Pulmonary artery endothelial cell (primary cell): ENCODE results near the gene ABI2. TPM values are rescaled to one million over a fixed set of nuclear protein-coding genes. Genes with fewer than 3 reads are reported as not detected.
"Not testable (repeated sequence)": the region's sequence is repeated elsewhere in the genome, so short reads cannot be mapped to it uniquely, and the experiment has no call there.

Source experiments
- DNase-seq: peaks from one replicate; pipeline ENCODE4 v3.0.0-alpha.2; 2011; ENCODE audit warnings: low read depth, low spot score
- total RNA-seq: library from RNA; depleted of rRNA; stranded (reverse); fragments of >200 nt; gene quantifications from 2 replicates; pipeline ENCODE4 v1.2.3, GENCODE V29; 2014

ABI2 gene
- total RNA-seq, 1 donor from 2014 or later, result 30.3 TPM

GRCh38 chr2:203354966-203355365 lies 26.8 kb downstream of the ABI2 start:
- no peak for DNase-seq

- DNase-seq, result no peak
These were observed 31.3 kb downstream of the ABI2 start for GRCh38 chr2:203359450-203359849.

GRCh38 chr2:203360833-203361430 lies 32.7 kb downstream of the ABI2 start:
- no peak for DNase-seq

- no peak for DNase-seq
These were observed 33.3 kb downstream of the ABI2 start for GRCh38 chr2:203361495-203361894.

- no peak for DNase-seq
These were observed 33.7 kb downstream of the ABI2 start for GRCh38 chr2:203361922-203362321.

- DNase-seq, result no peak
These were observed 38.7 kb downstream of the ABI2 start for GRCh38 chr2:203366639-203367466.

GRCh38 chr2:203372706-203373105 lies 44.5 kb downstream of the ABI2 start:
- not testable (repeated sequence) for DNase-seq

GRCh38 chr2:203376173-203376572 lies 48.0 kb downstream of the ABI2 start:
- no peak for DNase-seq

GRCh38 chr2:203379156-203379555 lies 51.0 kb downstream of the ABI2 start:
- DNase-seq, result no peak

- no peak for DNase-seq
These were observed 54.8 kb downstream of the ABI2 start for GRCh38 chr2:203383038-203383437.

GRCh38 chr2:203388153-203388552 lies 60.0 kb downstream of the ABI2 start:
- DNase-seq, result not testable (repeated sequence)

- DNase-seq, result no peak
These were observed 66.5 kb downstream of the ABI2 start for GRCh38 chr2:203394519-203395227.

GRCh38 chr2:203395858-203396257 lies 67.7 kb downstream of the ABI2 start:
- no peak for DNase-seq

- DNase-seq, result no peak
These were observed 68.5 kb downstream of the ABI2 start for GRCh38 chr2:203396667-203397066.

GRCh38 chr2:203399031-203399430 lies 70.8 kb downstream of the ABI2 start:
- no peak for DNase-seq

GRCh38 chr2:203400805-203401585 lies 72.8 kb downstream of the ABI2 start:
- no peak for DNase-seq

GRCh38 chr2:203404996-203405395 lies 76.8 kb downstream of the ABI2 start:
- no peak for DNase-seq

GRCh38 chr2:203407496-203407895 lies 79.3 kb downstream of the ABI2 start:
- no peak for DNase-seq

GRCh38 chr2:203412546-203413331 lies 84.5 kb downstream of the ABI2 start:
- no peak for DNase-seq

- no peak for DNase-seq
These were observed 85.6 kb downstream of the ABI2 start for GRCh38 chr2:203413796-203414195.

- DNase-seq, result no peak
These were observed 90.1 kb downstream of the ABI2 start for GRCh38 chr2:203418271-203418670.
